Right lobe of liver (tissue), 6 donors: ENCODE measurements around the gene MARCHF10. TPM values are rescaled to one million over a fixed set of nuclear protein-coding genes. Genes with fewer than 3 reads are reported as not detected.

Experiments used
- ATAC-seq, 4 donors: fragments of 200-7000 bp; cut with Tn5 transposase; one replicate each; pipeline ENCODE4 v1.9.1; 2020; ENCODE audit warnings: mild to moderate bottlenecking in 4 of 4, moderate library complexity in 4 of 4
- DNase-seq, 3 donors: peaks; one replicate each; pipeline ENCODE4 v3.0.0-alpha.2; 2020
- H3K27ac ChIP-seq, 3 donors: fragments of 200-600 bp; one replicate each; pipeline ENCODE4 v1.8.0; 2022
- H3K27me3 ChIP-seq, 2 donors: fragments of 200-600 bp; one replicate each; pipeline ENCODE4 v1.8.0; 2022
- H3K36me3 ChIP-seq, 4 donors: fragments of 200-600 bp; sonication (generic) in 1 of 4; one replicate each; pipeline versions ENCODE4 v1.5.1 to v1.8.0; 2017 to 2022; ENCODE audit warnings: control low read depth in 1 of 4
- H3K4me1 ChIP-seq, 4 donors: fragments of 200-600 bp; sonication (generic) in 1 of 4; one replicate each; pipeline versions ENCODE4 v1.5.1 to v1.8.0; 2017 to 2022; ENCODE audit warnings: control low read depth in 1 of 4
- H3K4me3 ChIP-seq, 3 donors: fragments of 200-600 bp; one replicate each; pipeline ENCODE4 v1.8.0; 2022
- H3K9me3 ChIP-seq, 4 donors: fragments of 200-600 bp; sonication (generic) in 1 of 4; one replicate each; pipeline versions ENCODE4 v1.5.1 to v1.8.0; 2017 to 2022; ENCODE audit warnings: control low read depth in 1 of 4
- POLR2A ChIP-seq: fragments of 450-650 bp; IDR thresholded peaks from one replicate; pipeline ENCODE4 v1.6.1; 2017; ENCODE audit warnings: antibody characterized with exemption, mild to moderate bottlenecking
- WGBS: methylation state at CpG from one replicate; pipeline ENCODE4 v1.1.6; 2018; ENCODE audit warnings: low coverage, low lambda C conversion rate; ENCODE audit not compliant: insufficient coverage; ENCODE audit errors: missing lambda C conversion rate; 5-methylcytosine and 5-hydroxymethylcytosine counted together
- intact Hi-C, 2 donors: fragments of 100-400 bp; cut with DNase I; formaldehyde crosslinking; loops; one replicate each; pipeline versions ENCODE4 v1.11.2 to v1.14.1; 2022
- total RNA-seq, 6 experiments: library from RNA; depleted of rRNA in 2 of 6; stranded (reverse); fragments of >200 nt in 2 of 6; fragmentation: NEBNext Ultra II Directional in 3 of 6; extraction: Animal tissue kit (Norgen Biotek cat#: 25700) in 3 of 6; gene quantifications; one replicate each; pipeline versions ENCODE4 v1.1.0 to v1.2.4, GENCODE V29; 2016 to 2023
- TF ChIP-seq, protein P1 (sequence below), 4 donors: fragments of 200-600 bp in 3 of 4; fragments of 450-650 bp in 1 of 4; IDR thresholded peaks; one replicate each; pipeline versions ENCODE4 v1.5.1 to v1.8.0; 2016 to 2022; ENCODE audit warnings: antibody characterized with exemption in 4 of 4, mild to moderate bottlenecking in 2 of 4
- donor health status: DM: no; HTN: yes; CAD: no.
- donor health status: DM: no; HTN: no; CAD: no.
- donor health status: DM: no; HTN: no; CAD: no.
- donor health status: DM: no; HTN: yes; CAD: no.
- donor health status: DM: no; HTN: yes; CAD: no.

MARCHF10 gene
- total RNA-seq, 6 experiments from 2014 or later: not detected

GRCh38 chr17:62822080-62822904 lies 14.2 kb upstream of the MARCHF10 start:
- TF ChIP-seq, protein P1, sequence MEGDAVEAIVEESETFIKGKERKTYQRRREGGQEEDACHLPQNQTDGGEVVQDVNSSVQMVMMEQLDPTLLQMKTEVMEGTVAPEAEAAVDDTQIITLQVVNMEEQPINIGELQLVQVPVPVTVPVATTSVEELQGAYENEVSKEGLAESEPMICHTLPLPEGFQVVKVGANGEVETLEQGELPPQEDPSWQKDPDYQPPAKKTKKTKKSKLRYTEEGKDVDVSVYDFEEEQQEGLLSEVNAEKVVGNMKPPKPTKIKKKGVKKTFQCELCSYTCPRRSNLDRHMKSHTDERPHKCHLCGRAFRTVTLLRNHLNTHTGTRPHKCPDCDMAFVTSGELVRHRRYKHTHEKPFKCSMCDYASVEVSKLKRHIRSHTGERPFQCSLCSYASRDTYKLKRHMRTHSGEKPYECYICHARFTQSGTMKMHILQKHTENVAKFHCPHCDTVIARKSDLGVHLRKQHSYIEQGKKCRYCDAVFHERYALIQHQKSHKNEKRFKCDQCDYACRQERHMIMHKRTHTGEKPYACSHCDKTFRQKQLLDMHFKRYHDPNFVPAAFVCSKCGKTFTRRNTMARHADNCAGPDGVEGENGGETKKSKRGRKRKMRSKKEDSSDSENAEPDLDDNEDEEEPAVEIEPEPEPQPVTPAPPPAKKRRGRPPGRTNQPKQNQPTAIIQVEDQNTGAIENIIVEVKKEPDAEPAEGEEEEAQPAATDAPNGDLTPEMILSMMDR (IDR thresholded peaks at IDR 0.05): no peak
- TF ChIP-seq POLR2A: no peak
- Histone ChIP-seq H3K27ac (peak overlapping the region in 1 of 3 donors; percentile 6), H3K27me3 (no peaks in the 10 kb centered on the region), H3K4me3 (no peak overlapping the region), H3K9me3 (no peaks in the 10 kb centered on the region), H3K4me1 (no peaks in the 10 kb centered on the region), H3K36me3 (no peaks in the 10 kb centered on the region)
- peak; percentile 10 to 41 (median 28) for ATAC-seq
- DNase-seq: no peak
- intact Hi-C loops: no loop called here
- WGBS: 59% methylated on average over 6 of the region's 11 CpGs

DNA sequence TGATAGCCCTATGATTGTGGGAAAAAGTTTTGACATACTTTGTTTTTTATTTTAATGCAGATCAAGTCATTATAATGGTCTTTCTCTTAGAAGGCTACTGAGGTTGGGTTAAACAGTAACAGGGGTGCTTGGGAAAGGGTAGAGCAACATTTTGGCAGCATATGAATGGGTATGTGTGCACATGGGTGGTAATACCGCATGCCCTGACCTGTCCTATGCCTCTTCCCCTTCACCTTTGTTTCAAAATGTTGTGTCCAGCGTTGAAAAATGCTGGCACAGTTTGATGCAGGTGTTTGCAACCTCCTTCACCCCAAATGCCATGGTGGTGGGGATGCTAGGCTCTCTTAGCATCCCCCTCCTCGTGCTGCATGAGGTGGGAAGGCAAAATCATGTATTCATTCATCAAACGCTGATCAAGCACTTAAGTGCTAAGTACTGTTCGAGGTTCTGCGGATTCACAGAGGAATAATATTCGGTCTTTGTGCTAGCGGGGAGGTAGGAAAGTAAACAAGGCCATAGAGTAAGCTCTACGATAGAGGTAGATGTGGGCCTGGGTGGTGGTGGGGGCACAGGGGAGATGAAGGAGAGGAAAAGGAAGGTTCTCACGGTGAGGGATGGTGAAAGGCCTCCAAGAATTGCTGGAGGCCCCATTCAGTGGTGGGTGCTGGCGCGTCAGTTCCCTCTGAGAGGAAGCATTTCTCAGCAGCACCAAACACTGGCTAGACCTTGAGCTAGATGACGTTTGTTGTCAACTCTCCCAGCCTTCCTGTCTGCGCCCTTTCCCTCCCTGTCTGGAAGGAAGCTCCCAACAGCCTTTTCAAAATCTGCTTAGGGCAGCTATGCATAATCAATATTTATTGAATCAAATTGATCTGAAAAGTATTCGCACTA lies 13.3 kb upstream of the MARCHF10 start:
- intact Hi-C loops: no loop called here

DNA sequence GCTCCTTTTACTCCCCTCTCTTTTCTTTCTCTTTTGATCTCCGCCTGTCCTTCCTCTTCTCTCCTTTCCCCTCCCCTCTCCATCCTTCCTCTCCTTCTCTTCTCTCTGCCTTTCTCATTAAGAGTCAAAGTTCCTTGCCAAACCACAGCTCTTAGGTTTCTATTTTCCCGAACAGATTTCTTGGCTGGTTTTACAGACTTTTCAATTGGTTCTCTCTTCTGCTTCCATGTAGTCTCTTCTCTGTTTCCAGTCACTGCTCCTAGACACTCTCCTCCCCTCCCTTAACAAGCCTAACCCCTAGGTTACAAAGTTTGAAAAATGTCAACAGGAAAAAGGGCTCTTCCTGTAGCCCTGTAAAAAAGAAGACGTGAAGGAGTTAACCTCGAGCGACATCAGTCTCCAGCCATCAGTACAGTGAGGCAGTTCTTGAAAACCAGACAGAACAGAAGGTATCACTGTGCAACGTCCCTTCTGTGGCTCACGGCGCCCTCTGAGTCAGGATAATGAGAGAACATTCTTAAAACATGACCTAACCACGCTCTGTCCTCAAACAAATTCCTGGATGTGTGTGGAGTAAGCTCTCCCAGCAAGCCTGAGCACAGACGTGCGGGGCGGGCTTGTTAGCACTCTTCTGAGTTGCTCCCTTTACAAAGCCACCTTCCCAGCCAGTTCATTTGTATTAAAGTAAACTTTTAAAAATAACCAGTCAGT lies 11.6 kb upstream of the MARCHF10 start:
- Histone ChIP-seq H3K27ac (peak overlapping the region in 1 of 3 donors; percentile 12), H3K9me3 (no peaks in the 10 kb centered on the region), H3K27me3 (no peaks in the 10 kb centered on the region), H3K36me3 (no peaks in the 10 kb centered on the region), H3K4me1 (no peaks in the 10 kb centered on the region), H3K4me3 (no peak overlapping the region)
- ATAC-seq (peak; percentile 61 to 87 (median 74)), DNase-seq (peak in 1 of 3 donors; percentile 47)
- 14% methylated on average over 12 of the region's 12 CpGs for WGBS
- TF ChIP-seq POLR2A: no peak
- TF ChIP-seq, protein P1 (IDR thresholded peaks at IDR 0.05): no peak
- intact Hi-C loops: no loop called here

More for the DNA sequence above, 13.3 kb upstream of the MARCHF10 start:
- peak; percentile 47 to 73 (median 54) for ATAC-seq
- 72% methylated on average over 12 of the region's 15 CpGs for WGBS
- no peaks in the 10 kb centered on the region for H3K4me1 ChIP-seq
- no peaks in the 10 kb centered on the region for H3K9me3 ChIP-seq
- no peak overlapping the region for H3K4me3 ChIP-seq
- H3K27ac ChIP-seq: peak overlapping the region in 1 of 3 donors; percentile 29
- H3K27me3 ChIP-seq: no peaks in the 10 kb centered on the region
- TF ChIP-seq, protein P1 (IDR thresholded peaks at IDR 0.05): no peak
- no peak for TF ChIP-seq POLR2A
- DNase-seq: no peak
- no peaks in the 10 kb centered on the region for H3K36me3 ChIP-seq

DNA sequence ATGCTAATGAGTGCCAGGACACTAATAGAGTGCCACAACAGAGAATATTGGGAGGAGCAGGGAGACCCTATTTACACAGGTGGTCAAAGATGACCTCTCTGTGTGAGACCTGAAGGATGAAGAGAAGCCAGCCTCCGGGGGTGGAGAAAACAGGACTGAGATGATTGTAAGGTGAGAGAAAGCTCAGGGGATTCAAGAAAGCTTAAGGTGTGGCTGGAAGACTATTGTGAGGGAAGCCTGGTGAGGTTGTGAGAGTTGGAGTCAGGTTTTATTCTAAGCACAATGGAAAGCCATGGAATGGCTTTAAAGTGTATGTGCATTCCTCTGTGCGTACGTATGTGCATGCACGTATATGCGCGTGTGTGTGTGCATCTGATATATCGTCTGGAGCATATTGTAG lies 10.4 kb upstream of the MARCHF10 start:
- Histone ChIP-seq H3K27ac (no peak overlapping the region), H3K4me1 (no peaks in the 10 kb centered on the region), H3K27me3 (no peaks in the 10 kb centered on the region), H3K4me3 (no peak overlapping the region), H3K36me3 (no peaks in the 10 kb centered on the region), H3K9me3 (no peaks in the 10 kb centered on the region)
- TF ChIP-seq, protein P1 (IDR thresholded peaks at IDR 0.05): no peak
- ATAC-seq (no peak), DNase-seq (no peak)
- 66% methylated on average over 5 of the region's 7 CpGs for WGBS
- intact Hi-C loops: no loop called here
